ENCODE data around the gene IL9. TPM values are rescaled to one million over a fixed set of nuclear protein-coding genes. Genes with fewer than 3 reads are reported as not detected.

Gene IL9
- polyA plus RNA-seq, 1 donor: not detected

- no peak for DNase-seq
Measured at GRCh38 chr5:135891791-135892190, 3.9 kb downstream of the IL9 start.

GRCh38 chr5:135891268-135891667, 4.4 kb downstream of the IL9 start:
- no peak for DNase-seq

- DNase-seq: no peak
Measured at GRCh38 chr5:135890867-135891266, 4.8 kb downstream of the IL9 start.

- no peak for DNase-seq
Measured at GRCh38 chr5:135890296-135890695, 5.3 kb downstream of the IL9 start.

GRCh38 chr5:135887881-135888614, 7.6 kb downstream of the IL9 start:
- no peak for DNase-seq

GRCh38 chr5:135887447-135887864, 8.2 kb downstream of the IL9 start:
- DNase-seq: peak; percentile 72

- DNase-seq: no peak
Measured at GRCh38 chr5:135886136-135886535, 9.5 kb downstream of the IL9 start.

- no peak for DNase-seq
Measured at GRCh38 chr5:135885031-135885430, 10.6 kb downstream of the IL9 start.

GRCh38 chr5:135883441-135883840, 12.2 kb downstream of the IL9 start:
- no peak for DNase-seq

- no peak for DNase-seq
Measured at GRCh38 chr5:135883026-135883425, 12.6 kb downstream of the IL9 start.

GRCh38 chr5:135881819-135882218, 13.8 kb downstream of the IL9 start:
- no peak for DNase-seq

- no peak for DNase-seq
Measured at GRCh38 chr5:135881244-135881643, 14.4 kb downstream of the IL9 start.

GRCh38 chr5:135880801-135881200, 14.8 kb downstream of the IL9 start:
- no peak for DNase-seq

GRCh38 chr5:135880278-135880677, 15.4 kb downstream of the IL9 start:
- no peak for DNase-seq

- no peak for DNase-seq
Measured at GRCh38 chr5:135879591-135879990, 16.1 kb downstream of the IL9 start.

GRCh38 chr5:135878156-135878620, 17.5 kb downstream of the IL9 start:
- DNase-seq: no peak

GRCh38 chr5:135877570-135878155, 18.0 kb downstream of the IL9 start:
- no peak for DNase-seq

- no peak for DNase-seq
Measured at GRCh38 chr5:135876146-135876545, 19.5 kb downstream of the IL9 start.

- no peak for DNase-seq
Measured at GRCh38 chr5:135875567-135875966, 20.1 kb downstream of the IL9 start.

- DNase-seq: no peak
Measured at GRCh38 chr5:135874461-135874860, 21.2 kb downstream of the IL9 start.

- DNase-seq: no peak
Measured at GRCh38 chr5:135873831-135874230, 21.8 kb downstream of the IL9 start.

- no peak for DNase-seq
Measured at GRCh38 chr5:135871268-135871915, 24.2 kb downstream of the IL9 start.

GRCh38 chr5:135869935-135870334, 25.7 kb downstream of the IL9 start:
- DNase-seq: no peak

All from left kidney (tissue), 2 donors.